HL-60/S4 treated with retinoic acid at 250 ng/mL for 4 days and 3 days (cell line): ENCODE data around the gene ATP6V0B.

ENCODE experiments used
- in situ Hi-C: fragments of 300-500 bp; cut with MboI; formaldehyde crosslinking; loops from 2 replicates; pipeline ENCODE4 v1.7.0; 2022; ENCODE audit warnings: low sequenced_read_pairs

ATP6V0B gene

DNA sequence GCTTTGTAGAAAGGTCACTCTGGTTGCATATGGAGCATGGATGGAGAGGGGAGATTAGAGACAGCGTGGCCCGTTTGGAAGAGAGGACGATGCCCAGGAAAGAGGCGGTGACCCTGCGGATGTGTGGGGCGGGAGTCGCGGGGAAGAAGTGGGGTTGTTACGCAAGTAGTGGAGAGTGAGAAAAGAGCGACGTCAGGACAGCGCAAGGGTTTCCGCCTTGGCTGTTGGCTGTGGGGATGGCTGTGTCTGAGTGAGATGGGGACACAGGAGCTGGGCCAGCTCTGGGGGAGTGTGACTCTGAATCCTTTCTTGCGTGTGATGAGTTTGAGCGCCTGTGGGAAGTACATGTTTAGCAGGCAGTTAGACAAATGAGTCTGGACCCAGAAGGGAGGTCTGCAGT lies 8.0 kb downstream of the ATP6V0B start:
- in situ Hi-C loops: no loop called here

DNA sequence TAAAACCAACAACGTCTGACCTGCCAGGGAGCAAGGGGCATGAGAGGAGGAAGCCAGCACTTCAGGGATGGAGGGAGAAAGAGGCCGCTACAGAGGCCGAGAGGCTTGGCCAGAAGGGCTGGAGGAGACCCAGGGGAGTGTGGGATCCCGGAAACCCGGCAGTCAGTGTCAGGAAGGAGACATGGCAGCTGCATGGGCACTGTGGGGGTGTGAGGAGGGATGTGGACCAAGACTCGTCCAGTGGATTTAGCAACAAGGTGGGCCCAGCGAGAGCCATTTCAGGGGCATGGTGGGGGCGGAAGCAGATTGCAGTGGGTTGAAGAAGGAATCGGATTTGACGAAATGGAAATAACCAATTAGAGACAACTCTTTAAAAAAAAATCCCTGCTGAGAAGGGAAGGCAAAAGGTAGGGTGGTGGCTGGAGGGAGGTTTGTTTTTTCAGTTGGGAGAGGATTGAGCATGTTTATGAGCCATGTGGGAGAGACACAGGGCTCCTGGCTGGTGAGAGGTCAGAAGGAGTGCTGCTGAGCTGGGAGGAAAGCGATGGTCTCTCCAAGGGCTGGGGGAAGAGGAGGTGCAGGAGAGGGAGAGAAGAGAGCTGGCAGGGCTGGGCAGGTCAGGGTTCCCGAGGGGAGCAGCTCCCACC lies 8.6 kb downstream of the ATP6V0B start:
- in situ Hi-C loops: no loop called here

DNA sequence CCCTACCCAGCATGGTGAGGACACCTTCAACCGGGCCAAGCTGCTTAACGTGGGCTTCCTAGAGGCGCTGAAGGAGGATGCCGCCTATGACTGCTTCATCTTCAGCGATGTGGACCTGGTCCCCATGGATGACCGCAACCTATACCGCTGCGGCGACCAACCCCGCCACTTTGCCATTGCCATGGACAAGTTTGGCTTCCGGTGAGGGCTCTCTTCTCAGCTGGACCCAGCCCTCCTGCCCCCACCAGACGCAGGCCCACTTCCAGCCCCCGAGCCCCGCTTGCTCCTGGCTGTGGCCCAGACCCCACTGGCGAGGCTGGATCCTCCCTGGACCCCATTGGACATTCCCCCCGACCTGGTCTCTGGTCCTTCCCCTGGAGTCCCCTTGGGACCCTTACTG lies 10.1 kb downstream of the ATP6V0B start:
- in situ Hi-C loops: no loop called here

DNA sequence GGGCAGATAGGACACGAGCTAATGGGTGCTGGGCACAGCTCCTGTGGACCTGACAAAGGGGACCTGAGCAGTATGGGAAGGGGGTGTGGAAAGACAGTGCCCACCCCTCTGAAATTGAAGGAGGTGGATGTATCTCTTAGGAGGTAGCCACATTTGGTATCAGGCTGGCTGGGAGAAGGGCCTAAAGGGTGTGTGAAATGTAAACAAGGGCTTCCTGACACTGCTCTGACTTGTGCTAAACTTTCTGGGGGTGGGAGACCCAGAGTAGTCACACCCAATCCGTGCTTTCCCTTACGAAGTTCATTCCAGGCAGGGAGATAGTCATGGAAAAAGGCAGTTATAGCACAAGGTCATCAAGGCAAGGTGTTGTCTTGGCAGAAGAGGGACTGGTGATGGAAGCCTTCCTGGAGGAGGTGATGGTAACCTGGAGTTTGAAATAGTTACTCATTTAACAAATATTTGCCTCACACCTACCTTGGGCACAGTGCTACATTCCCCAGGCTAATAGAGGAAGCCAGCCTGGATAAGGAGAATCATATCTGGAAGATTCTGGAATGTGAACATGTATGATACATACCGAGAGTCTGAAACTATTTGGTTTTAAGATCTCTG lies 11.3 kb downstream of the ATP6V0B start:
- in situ Hi-C loops: no loop called here

DNA sequence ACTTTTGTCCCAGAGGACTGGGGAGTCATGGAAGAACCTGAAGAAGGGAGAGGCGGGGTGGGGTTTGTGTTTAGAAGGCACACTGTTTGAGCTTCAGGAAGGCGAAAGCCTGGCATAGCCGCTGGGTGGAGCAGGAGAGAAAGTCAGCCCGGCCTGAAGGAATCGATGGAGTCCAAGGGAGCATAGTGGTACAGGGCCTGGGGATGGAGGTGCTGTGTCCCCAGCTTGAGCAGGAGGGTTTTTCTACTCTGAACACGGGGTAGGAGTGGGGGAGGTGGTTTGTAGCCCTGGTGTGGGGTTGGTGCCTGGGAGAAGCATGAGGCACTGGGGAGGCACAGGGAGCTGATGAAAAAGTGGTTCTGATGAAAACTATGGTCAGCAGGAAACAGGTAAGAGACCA lies 12.0 kb downstream of the ATP6V0B start:
- in situ Hi-C loops: no loop called here

DNA sequence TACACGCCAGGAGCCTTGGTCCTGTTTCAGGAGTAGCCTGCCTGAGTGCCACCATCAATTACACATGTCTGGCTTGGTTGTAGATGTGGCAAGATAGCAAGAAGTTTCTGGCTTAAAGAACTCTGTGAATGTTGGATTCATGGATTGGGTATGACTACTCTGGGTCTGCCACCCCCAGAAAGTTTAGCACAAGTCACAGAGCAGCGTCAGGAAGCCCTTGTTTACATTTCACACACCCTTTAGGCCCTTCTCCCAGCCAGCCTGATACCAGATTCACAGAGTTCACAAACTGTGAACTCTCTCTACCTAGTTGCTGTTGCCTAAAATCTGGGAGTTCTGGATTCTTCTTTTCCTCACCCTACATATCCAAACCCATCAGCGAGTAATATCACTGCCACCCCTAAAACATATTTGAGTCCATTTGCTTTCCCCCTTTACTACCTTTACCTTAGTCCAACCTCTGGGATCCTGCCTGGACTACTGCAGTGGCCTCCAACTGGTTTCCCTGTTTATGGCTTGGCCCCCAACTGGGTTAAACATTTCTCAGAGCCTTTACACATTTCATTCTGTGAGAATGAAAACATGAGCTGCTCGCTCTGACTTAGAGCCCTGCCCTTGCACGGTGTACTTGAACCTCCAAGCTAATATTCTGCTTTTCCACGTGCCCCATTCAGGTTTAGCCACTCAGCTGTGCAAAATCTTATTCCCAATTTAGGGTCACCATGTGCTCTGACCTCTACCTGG lies 12.6 kb downstream of the ATP6V0B start:
- in situ Hi-C loops: no loop called here

DNA sequence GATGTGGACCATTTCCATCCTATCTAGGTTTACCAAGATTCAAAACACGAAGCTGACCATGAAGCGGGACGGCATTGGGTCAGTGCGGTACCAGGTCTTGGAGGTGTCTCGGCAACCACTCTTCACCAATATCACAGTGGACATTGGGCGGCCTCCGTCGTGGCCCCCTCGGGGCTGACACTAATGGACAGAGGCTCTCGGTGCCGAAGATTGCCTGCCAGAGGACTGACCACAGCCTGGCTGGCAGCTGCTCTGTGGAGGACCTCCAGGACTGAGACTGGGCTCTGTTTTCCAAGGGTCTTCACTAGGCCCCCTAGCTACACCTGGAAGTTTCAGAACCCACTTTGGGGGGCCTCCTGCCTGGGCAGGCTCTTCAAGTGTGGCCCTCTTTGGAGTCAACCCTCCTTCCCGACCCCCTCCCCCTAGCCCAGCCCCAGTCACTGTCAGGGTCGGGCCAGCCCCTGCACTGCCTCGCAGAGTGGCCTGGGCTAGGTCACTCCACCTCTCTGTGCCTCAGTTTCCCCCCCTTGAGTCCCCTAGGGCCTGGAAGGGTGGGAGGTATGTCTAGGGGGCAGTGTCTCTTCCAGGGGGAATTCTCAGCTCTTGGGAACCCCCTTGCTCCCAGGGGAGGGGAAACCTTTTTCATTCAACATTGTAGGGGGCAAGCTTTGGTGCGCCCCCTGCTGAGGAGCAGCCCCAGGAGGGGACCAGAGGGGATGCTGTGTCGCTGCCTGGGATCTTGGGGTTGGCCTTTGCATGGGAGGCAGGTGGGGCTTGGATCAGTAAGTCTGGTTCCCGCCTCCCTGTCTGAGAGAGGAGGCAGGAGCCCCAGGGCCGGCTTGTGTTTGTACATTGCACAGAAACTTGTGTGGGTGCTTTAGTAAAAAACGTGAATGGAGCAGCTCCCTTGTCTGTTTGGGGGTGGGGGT lies 15.8 kb downstream of the ATP6V0B start:
- in situ Hi-C loops: no loop called here

DNA sequence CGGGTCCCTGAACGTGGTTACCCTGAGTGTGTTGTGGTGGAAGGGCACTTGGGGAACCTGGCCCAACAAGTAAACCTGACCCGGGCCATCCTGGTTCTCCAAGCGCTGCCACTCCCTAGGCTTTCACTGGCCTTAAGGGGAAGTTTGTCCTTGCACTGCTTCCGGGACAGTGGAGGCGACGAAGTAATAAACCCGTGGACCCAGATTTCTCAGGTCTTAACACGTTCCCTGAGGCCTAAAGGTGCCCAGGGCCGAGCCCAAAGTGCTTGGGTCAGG lies 16.4 kb downstream of the ATP6V0B start:
- in situ Hi-C loops: no loop called here

DNA sequence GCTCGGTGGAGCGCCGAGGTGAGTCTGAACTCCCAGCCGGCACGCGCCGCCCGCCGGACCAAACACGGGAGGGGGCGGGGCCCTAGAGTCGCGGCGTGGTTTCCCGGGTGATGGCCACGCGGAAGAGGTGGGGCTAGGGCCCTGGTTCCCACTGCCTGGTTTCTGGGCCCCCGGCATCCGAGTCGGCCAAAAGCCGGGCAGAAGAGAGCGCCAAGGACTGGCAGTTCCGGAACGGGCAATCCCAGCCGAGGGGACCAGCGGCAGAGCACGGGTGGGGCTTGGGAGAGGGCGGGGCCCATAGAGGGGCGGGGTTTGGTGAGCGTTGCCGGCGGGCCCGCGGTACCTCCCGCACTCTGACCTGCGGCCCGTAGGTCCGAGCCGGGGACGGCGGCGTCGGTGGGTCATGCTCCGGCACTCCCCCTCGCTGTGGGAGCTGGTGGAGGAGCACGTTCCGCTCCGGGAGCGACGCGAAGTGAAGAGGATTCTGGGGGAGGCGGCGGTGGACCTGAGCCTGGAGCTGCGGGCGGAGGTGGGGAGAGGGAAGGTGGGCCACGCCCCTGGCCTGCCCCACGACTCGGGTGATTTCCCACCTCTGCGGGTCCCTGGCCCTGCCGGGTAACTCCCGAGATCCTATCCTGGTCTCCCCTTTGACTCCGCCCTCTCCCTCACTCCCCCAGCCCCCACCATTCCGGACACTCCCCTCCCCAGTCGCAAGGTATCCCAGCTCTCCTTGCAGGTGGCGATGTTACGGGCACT lies 16.9 kb downstream of the ATP6V0B start, which contains the start of gene CCDC24:
CCDC24 (plus strand) TSS at position 124 of the 756 bp plus-strand sequence; CDS start at position 404, 280 bp downstream.
- in situ Hi-C loops: no loop called here

DNA sequence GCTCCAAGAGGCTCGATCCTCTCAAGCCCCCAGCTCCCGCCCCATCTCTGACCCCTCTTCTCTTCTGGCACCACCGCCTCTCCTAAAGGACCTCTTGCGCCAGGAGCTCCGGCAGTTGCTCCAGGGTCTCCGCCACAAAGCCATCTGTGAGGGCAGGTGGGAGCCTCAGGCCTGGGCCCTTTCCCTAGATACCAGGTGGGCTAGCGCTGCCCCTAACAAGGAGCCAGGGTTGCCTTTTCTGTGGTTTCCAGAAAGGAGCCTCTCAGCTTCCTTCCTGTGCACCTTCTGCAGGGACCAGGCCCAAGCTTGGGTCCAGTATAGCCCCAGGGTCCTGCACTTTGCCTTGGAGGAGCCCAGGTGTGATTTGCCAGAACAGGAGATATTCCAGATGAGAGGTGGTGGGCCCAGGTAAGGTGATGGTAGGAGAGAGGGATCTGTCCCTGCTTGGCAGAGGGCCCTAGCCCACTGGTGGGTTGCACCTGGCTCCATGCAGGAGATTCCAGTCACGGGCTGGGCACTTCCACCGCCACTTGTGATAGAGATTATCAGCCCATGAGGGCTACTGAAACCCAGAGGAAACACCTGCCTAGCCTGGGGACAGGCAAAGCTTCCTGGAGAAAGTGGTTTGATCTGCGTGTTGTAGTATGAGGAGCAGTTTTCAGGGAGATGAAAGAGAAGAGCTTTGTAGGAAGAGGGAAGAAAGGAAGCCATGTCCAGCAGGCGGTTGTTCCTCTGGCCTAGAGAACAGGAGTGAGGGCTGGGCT lies 17.7 kb downstream of the ATP6V0B start:
- in situ Hi-C loops: no loop called here

DNA sequence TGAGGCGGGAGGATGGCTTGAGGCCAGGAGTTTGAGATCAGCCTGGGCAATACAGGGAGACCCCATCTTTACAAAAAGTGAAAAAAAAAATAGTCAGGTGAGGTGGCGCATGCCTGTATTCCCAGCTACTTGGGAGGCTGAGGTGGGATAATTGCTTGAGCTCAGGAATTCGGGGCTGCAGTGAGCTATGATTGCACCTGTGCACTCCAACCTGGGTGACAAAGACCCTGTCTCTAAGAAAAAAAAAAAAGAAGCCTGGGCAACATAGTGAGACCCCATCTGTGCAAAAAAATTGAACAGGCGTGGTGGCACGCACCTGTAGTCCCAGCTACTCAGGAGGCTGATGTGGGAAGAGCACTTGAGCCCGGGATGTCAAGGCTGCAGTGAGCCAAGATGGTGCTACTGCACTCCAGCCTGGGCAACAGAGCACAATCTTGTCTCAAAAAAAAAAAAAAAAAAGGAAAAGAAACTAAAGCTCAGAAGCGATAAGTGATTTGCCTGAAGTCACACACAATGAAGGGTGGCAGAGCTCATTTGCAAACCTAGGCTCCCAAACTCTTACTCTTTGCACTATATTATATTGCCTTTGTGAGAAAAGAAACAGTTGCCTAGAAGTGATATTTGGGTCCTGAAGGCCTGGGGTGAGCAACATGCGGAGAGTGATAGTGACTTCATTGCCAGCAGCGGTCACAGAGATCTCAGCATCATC lies 18.6 kb downstream of the ATP6V0B start:
- in situ Hi-C loops: no loop called here

DNA sequence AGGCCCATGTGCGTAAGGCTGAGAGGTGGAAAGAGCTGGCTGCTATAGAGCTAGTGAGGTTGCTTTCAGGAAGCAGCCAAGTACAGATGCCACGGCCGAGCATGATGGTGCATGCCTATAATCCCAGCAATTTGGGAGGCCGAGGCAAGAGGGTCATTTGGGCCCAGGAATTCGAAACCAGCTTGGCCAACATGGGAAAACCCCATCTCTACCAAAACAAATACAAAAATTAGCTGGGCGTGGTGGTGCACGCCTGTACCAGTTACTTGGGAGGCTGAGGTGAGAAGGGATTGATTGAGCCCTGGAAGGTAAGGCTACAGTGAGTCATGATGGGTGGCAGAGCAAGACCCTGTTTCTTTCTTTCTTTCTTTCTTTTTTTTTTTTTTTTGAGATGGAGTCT lies 19.3 kb downstream of the ATP6V0B start:
- in situ Hi-C loops: no loop called here

DNA sequence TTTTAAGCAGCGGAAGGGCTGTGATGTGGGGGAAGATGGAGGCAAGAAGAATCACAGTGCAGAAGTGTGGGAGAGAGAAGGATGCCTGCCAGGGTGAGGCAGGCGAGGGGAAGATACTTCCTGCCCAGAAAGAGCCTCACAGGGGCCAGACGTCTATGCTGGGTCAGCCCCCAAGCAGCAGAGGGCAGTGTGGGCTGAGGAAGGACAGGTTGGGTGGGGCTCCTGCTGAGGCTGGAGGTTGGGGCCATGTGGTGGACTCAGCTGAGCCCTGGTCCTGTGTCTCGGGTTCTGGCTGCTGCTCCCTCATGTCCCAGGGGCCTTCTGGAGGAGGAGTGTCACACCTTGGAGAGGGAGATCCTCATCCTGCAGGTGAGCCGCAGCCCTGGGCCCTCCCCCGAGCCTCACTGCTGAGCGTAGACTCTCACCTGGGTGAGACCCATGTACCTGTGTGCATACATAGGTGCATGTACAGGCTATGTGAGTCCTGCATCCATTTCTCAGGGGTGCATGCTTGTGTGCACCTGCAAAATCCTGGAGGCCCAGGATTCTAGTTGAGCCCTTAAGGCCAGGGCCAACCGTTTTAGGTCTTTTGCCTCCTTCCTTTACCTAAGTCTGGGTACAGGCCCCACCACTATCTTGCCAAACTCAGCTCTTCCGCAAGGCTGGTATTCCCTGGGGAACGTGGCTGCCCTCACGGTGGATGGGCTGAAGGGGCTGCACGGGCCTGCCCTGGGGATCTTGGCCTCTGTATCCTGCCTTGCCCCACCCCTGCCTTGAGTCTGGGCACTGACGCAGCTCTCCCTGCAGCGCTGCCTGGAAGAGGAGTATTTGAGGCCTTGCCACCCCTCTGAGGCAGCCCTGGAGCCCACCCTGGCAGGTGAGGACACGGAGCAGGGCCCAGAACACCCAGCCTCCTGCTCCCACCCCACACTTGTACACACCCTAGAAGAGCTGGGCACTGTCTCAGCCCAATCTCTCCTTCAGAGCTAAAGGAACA lies 20.3 kb downstream of the ATP6V0B start:
- in situ Hi-C loops: no loop called here

DNA sequence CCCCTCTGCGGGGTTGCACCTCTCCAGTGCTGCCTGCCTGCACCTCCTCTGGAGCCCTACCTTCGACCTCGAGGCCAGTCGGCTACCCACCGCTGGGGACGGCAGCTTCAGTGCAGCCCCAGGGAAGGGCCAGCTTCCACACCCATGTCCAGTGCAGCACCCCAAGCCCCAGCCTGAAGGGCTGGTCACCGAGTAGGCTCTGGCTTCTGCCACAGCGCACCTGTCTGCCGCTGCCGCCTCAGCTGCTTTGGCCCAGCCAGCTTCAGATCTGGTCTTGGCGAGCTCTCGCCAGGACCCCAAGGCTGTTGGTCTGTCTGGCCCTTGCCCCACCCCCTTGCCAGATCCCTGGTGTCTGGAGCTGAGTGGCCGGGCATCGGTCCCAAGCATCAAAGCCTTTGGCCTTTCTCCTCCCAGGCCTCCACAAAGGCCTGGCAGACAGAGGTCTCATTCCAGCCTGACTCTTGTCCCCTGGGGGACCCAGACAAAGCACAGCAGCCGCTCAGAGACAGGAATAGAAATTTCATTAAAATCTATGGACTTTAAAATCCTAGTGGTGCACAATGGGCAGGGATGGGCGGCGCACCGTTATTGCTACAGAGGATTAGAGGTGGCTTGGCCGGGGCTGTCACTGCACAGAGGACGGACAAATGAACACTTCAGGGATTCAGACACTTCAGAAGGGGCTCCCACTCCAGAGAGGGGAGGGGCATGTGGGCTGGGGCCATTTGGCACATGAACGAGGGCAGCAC lies 21.4 kb downstream of the ATP6V0B start:
- in situ Hi-C loops: no loop called here

DNA sequence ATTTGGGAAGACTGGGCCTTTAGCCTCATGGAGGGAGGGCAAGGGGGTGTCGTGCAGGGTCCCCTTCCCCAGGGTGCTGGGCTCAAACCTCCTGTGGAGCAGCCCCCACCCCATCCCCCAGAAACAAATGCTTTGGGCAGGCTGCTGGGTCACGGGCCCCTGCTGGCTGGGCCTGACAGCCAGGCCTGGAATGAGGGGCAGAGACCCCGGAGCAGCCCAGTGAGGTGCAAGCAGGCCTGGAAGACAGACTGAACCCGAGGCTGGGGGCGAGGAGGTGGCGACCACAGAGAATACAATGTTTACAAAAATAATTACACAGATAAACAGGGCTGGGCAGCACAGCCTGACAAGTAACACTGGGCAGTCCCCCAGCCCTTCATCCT lies 22.0 kb downstream of the ATP6V0B start:
- in situ Hi-C loops: no loop called here

DNA sequence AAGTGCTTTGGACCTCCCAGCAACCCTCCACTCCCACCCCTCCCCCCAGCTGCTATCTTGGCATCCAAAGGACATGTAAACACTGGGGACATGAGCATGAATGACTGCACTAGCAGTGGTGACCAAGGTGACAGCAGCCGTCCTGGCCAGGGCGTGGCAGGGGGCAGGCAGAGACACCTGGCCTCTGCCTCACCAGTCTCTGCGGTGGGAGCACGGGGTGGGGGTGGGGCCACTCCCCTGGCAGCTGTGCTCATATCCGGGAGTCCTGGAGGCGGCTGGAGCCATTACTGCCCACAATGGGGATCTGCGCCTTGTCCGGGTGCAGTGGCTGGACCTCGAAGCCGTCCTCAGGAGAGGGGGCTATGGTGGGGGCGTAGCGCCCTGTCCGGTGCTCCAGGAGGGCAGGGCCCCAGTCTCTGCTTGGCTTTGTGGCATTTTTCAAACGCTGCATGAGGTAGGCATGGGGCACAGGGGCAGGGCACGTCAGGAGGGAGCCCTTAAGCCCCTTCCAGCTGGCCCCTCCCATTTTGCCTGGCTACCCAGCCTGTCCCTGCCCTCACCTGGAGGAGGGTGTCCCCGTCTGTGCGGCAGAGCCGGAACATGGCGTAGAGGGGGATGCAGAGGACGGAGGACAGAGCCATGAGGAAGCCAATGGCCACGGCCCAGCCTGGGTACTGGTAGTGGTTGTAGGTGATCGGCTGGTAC lies 22.7 kb downstream of the ATP6V0B start:
- in situ Hi-C loops: no loop called here

DNA sequence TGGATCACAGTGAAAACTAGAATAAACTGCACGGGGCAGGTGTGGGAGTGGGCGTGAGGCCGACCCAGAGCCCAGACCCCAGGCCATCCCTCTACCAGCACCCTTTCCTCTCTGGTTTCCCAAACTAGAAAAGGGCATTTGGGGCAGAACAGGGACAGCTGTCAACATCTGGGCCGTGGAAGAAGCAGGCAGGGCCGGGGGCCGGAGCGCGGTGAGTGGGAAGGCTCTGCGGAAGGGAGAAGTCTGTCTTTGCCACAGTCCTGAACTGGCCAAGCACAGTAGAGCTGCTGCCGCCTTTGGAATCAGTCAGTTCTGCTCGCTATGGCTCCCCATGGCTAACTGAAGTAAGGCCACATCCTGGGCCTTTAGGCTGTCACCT lies 23.2 kb downstream of the ATP6V0B start:
- in situ Hi-C loops: no loop called here
